ENCODE measurements around the gene RAP1GAP2.
"Not testable (repeated sequence)": the region's sequence is repeated elsewhere in the genome, so short reads cannot be mapped to it uniquely, and the experiment has no call there.

Gene RAP1GAP2

GRCh38 chr17:3027786-3028532 is 231.7 kb downstream of the RAP1GAP2 start:
- no peak overlapping the region for H3K4me2 ChIP-seq (ENCODE audit: low read length)
- H3K79me2 ChIP-seq (ENCODE audit: control insufficient read depth, low read length), result no peaks in the 10 kb centered on the region
- H3K4me1 ChIP-seq (ENCODE audit: control insufficient read depth, low read length), result no peaks in the 10 kb centered on the region
- H3K9me2 ChIP-seq (replicated peaks; ENCODE audit: control insufficient read depth, low read length), result no peaks in the 10 kb centered on the region
- TF ChIP-seq EZH2phosphoT487 (IDR thresholded peaks at IDR 0.05; ENCODE audit: borderline replicate concordance, low read length) (no peak), CTCF (IDR thresholded peaks at IDR 0.05; ENCODE audit: low read depth, low read length, poor library complexity, severe bottlenecking) (no peak)
- peaks cover 3% of the 10 kb centered on the region for H3K9me3 ChIP-seq (ENCODE audit: control insufficient read depth, insufficient read depth, low read length)
- peaks cover 10% of the 10 kb centered on the region for H3K36me3 ChIP-seq (ENCODE audit: control insufficient read depth, low read length)
- H3F3A ChIP-seq (ENCODE audit: control insufficient read depth, insufficient read depth), result no peaks in the 10 kb centered on the region
- H3K4me3 ChIP-seq (ENCODE audit: low read length), result no peak overlapping the region
- H3K27me3 ChIP-seq (ENCODE audit: control insufficient read depth, low read length), result no peaks in the 10 kb centered on the region
- H4K20me1 ChIP-seq (ENCODE audit: control insufficient read depth, insufficient read depth, low read depth, low read length), result no peaks in the 10 kb centered on the region
- H3K27ac ChIP-seq (ENCODE audit: low read depth, low read length), result no peak overlapping the region

DNA sequence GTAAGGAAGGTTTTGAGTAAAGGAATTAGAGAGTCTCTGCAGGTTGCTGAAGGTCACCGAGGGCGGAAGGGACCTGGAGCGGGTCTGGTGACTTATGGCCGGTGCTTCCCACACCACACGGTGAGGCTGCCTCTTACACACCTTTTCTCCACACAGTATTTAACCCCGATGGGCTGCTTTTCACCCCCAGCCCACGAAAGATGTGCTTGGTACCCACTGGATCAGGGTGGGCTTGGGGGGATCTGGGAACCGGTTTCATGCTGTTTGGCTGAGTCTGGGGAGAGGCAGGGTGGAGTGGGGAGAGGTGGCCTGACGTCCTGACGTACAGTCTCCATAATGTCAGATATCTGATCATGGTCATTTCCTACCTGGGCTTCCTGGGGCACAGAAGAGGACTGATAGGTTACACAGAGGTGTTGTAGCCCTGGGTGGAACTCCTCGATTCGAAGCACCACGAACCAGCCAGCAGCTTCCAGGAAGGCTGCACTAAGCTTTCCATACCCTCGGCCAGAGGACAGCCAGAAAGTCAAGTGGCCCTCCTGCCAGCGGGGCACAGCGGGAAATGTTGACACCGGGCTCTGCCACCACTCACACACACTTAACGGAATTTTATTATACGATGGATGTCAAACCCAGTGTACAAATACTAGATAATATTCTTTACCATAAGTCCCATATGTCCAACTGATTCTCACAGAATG is 233.1 kb downstream of the RAP1GAP2 start:
- H3K79me2 ChIP-seq (ENCODE audit: control insufficient read depth, low read length), result no peaks in the 10 kb centered on the region
- H3K9me2 ChIP-seq (replicated peaks; ENCODE audit: control insufficient read depth, low read length), result no peaks in the 10 kb centered on the region
- no peak overlapping the region for H3K27ac ChIP-seq (ENCODE audit: low read depth, low read length)
- peaks cover 6% of the 10 kb centered on the region for H3K36me3 ChIP-seq (ENCODE audit: control insufficient read depth, low read length)
- no peaks in the 10 kb centered on the region for H4K20me1 ChIP-seq (ENCODE audit: control insufficient read depth, insufficient read depth, low read depth, low read length)
- no peak overlapping the region for H3K4me3 ChIP-seq (ENCODE audit: low read length)
- no peaks in the 10 kb centered on the region for H3K27me3 ChIP-seq (ENCODE audit: control insufficient read depth, low read length)
- H3F3A ChIP-seq (ENCODE audit: control insufficient read depth, insufficient read depth), result no peaks in the 10 kb centered on the region
- H3K4me2 ChIP-seq (ENCODE audit: low read length), result no peak overlapping the region
- H3K4me1 ChIP-seq (ENCODE audit: control insufficient read depth, low read length), result no peaks in the 10 kb centered on the region
- no peaks in the 10 kb centered on the region for H3K9me3 ChIP-seq (ENCODE audit: control insufficient read depth, insufficient read depth, low read length)
- TF ChIP-seq CTCF (IDR thresholded peaks at IDR 0.05; ENCODE audit: low read depth, low read length, poor library complexity, severe bottlenecking), result no peak
- no peak for TF ChIP-seq EZH2phosphoT487 (IDR thresholded peaks at IDR 0.05; ENCODE audit: borderline replicate concordance, low read length)

- Histone ChIP-seq H3K4me3 (ENCODE audit: low read length) (no peak overlapping the region), H3K4me1 (ENCODE audit: control insufficient read depth, low read length) (no peaks in the 10 kb centered on the region), H3K79me2 (ENCODE audit: control insufficient read depth, low read length) (no peaks in the 10 kb centered on the region), H3K36me3 (ENCODE audit: control insufficient read depth, low read length) (peaks cover 6% of the 10 kb centered on the region), H3K9me3 (ENCODE audit: control insufficient read depth, insufficient read depth, low read length) (no peaks in the 10 kb centered on the region), H4K20me1 (ENCODE audit: control insufficient read depth, insufficient read depth, low read depth, low read length) (no peaks in the 10 kb centered on the region), H3K4me2 (ENCODE audit: low read length) (no peak overlapping the region), H3K27ac (ENCODE audit: low read depth, low read length) (no peak overlapping the region), H3F3A (ENCODE audit: control insufficient read depth, insufficient read depth) (no peaks in the 10 kb centered on the region), H3K9me2 (replicated peaks; ENCODE audit: control insufficient read depth, low read length) (no peaks in the 10 kb centered on the region), H3K27me3 (ENCODE audit: control insufficient read depth, low read length) (no peaks in the 10 kb centered on the region)
- TF ChIP-seq EZH2phosphoT487 (IDR thresholded peaks at IDR 0.05; ENCODE audit: borderline replicate concordance, low read length) (no peak), CTCF (IDR thresholded peaks at IDR 0.05; ENCODE audit: low read depth, low read length, poor library complexity, severe bottlenecking) (no peak)
Observed at GRCh38 chr17:3030096-3030495, 233.9 kb downstream of the RAP1GAP2 start.

- H3K27me3 ChIP-seq (ENCODE audit: control insufficient read depth, low read length); H3K4me3 ChIP-seq (ENCODE audit: low read length); H3K4me2 ChIP-seq (ENCODE audit: low read length); H3F3A ChIP-seq (ENCODE audit: control insufficient read depth, insufficient read depth); H3K4me1 ChIP-seq (ENCODE audit: control insufficient read depth, low read length); H3K9me3 ChIP-seq (ENCODE audit: control insufficient read depth, insufficient read depth, low read length); H3K27ac ChIP-seq (ENCODE audit: low read depth, low read length); H3K79me2 ChIP-seq (ENCODE audit: control insufficient read depth, low read length); H4K20me1 ChIP-seq (ENCODE audit: control insufficient read depth, insufficient read depth, low read depth, low read length); H3K36me3 ChIP-seq (ENCODE audit: control insufficient read depth, low read length); H3K9me2 ChIP-seq (replicated peaks; ENCODE audit: control insufficient read depth, low read length): not testable (repeated sequence)
Observed at GRCh38 chr17:3030852-3031470, 234.7 kb downstream of the RAP1GAP2 start.

All from DOHH2 (cell line).